IPS DF 6.9 (cell line): ENCODE measurements around the gene PLPPR1.

Experiments
- DNase-seq: peaks from one replicate; pipeline ENCODE4 v3.0.0-alpha.2; 2013; ENCODE audit warnings: low read depth, low spot score
- H3K27ac ChIP-seq: one replicate; pipeline ENCODE4 v1.5.1; 2013; ENCODE audit warnings: low read length, control low read depth
- H3K27me3 ChIP-seq: 2 replicates; pipeline ENCODE4 v1.6.1; 2013; ENCODE audit warnings: mild to moderate bottlenecking, low read length; ENCODE audit not compliant: control insufficient read depth, insufficient read depth
- H3K36me3 ChIP-seq: 2 replicates; pipeline ENCODE4 v1.6.1; 2013; ENCODE audit warnings: low read length; ENCODE audit not compliant: control insufficient read depth, insufficient read depth
- H3K4me1 ChIP-seq: 2 replicates; pipeline ENCODE4 v1.6.1; 2013; ENCODE audit warnings: low read length; ENCODE audit not compliant: control insufficient read depth, insufficient read depth
- H3K4me3 ChIP-seq: 2 replicates; pipeline ENCODE4 v1.5.1; 2013; ENCODE audit warnings: mild to moderate bottlenecking, low read length
- H3K9me3 ChIP-seq: 2 replicates; pipeline ENCODE4 v1.6.1; 2013; ENCODE audit warnings: low read length, inconsistent platforms; ENCODE audit not compliant: control insufficient read depth, insufficient read depth
- WGBS: extraction: QIAGEN DNeasy Blood & Tissue Kit; methylation state at CpG from one replicate; pipeline ENCODE4 v1.1.7; 2013; ENCODE audit warnings: mixed read lengths, missing lambda C conversion rate; ENCODE audit not compliant: insufficient read length, insufficient coverage; 5-methylcytosine and 5-hydroxymethylcytosine counted together

Gene PLPPR1

DNA sequence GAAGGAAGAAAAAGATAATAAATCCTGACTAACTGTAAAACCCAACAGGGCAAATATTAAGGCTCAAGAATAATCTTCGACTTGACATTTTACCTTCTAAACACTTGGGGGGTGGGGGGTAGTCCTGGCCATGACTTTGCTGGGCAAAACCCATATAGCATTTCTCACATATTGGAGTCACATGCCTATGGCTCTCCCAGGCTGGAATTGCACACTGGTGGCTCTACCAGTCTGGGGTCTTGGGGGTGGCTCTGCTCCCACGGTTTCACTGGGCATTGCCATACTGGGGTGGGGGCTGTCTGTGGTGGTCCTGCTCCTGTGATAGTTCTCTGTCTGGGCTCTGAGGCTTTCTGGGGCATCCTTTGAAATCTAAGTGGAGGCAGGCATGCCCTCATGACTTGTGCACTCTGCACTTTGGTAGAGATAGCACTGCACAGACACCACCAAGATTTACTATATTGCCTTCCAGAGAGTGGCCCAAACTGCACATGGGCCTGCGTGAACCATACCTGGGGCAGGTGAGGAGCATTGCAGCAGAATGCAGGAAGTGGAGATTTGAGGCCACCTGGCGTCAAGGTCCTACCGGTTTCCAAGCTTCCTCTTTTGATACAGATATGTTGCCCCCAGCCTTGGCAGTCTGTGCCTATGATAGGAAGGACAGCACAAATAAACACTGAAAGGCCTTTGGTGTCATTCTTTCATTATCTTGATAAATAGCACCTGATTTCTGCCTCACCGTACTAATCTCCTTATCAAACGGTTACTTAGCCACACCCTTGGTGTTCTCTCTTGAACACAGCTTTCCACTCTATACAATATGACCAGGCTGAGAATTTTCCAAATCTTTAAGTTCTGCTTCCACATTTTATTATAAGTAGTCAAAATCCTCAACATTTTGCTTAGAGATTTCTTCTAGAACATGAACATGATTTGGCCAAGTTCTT is 326.5 kb downstream of the PLPPR1 start:
- Histone ChIP-seq H3K9me3 (no peaks in the 10 kb centered on the region), H3K4me1 (no peaks in the 10 kb centered on the region), H3K36me3 (no peaks in the 10 kb centered on the region), H3K27me3 (no peaks in the 10 kb centered on the region), H3K27ac (no peak overlapping the region), H3K4me3 (no peak overlapping the region)
- WGBS = no CpG with 5 or more reads among the region's 7 CpGs
- DNase-seq = no peak

- no peak for DNase-seq
- Histone ChIP-seq H3K4me3 (no peak overlapping the region), H3K4me1 (no peaks in the 10 kb centered on the region), H3K36me3 (no peaks in the 10 kb centered on the region), H3K27ac (no peak overlapping the region), H3K27me3 (no peaks in the 10 kb centered on the region), H3K9me3 (no peaks in the 10 kb centered on the region)
- WGBS = no CpG with 5 or more reads among the region's 1 CpG
Observed at GRCh38 chr9:101356619-101357018, 328.1 kb downstream of the PLPPR1 start.

DNA sequence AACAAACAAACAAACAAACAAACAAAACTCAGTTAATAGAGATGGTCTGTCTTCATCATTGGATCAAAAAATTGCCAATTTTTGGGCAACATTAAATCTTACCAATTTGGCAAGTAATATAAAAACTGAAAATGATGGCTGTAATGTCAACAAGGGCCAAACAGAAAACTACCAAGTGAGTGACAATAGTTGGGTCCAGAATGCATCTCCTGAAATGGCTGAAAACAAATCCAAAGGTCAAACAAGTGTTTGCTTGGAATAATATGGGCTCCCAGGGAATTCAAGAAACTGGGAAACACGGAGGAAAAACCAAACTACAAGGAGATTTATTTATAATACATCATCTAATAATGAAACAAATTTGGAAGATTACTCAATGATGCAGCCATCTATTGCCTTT is 331.2 kb downstream of the PLPPR1 start:
- H3K4me3 ChIP-seq = no peak overlapping the region
- H3K9me3 ChIP-seq = no peaks in the 10 kb centered on the region
- no peak for DNase-seq
- no peaks in the 10 kb centered on the region for H3K36me3 ChIP-seq
- WGBS = no CpG with 5 or more reads among the region's 1 CpG
- no peaks in the 10 kb centered on the region for H3K4me1 ChIP-seq
- no peak overlapping the region for H3K27ac ChIP-seq
- H3K27me3 ChIP-seq = no peaks in the 10 kb centered on the region

DNA sequence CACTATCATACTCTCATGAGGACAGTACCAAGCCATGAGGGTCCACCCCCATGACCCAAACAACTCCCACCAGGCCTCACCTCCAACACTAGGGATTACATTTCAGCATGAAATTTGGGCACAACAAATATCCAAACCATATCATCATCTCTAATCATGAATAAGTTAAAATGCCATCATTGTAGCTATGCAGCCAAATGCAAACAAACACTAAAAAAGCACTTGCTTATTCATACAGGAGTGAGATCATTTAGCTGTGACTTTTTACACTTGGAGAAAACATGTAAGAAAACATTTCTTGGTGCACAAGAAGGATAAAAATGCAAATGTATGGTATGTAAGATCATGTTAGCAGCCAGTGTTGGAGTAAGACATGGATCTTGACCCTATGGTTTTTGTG is 332.1 kb downstream of the PLPPR1 start:
- Histone ChIP-seq H3K4me1 (no peaks in the 10 kb centered on the region), H3K27me3 (no peaks in the 10 kb centered on the region), H3K9me3 (no peaks in the 10 kb centered on the region), H3K36me3 (no peaks in the 10 kb centered on the region), H3K27ac (no peak overlapping the region), H3K4me3 (no peak overlapping the region)
- no peak for DNase-seq

DNA sequence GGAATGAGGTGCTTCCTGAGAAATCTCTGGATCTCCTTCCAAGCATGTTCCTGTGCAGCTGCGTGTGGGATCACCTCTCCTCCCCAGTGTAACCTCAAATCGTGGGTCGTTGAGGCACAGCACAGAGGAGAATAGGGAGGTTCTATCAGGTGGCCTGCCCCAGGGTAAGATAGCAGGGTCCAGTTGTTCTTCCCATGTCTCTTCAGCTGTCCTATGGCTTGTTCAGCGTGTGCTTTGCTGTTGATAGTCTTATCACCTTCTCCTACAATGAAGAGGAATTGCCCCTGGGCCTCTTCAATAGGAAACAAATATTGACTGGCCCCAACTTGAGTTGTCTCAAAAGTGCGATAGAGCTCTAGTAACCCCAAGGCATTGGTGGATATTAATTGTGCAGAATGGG is 333.9 kb downstream of the PLPPR1 start:
- no peaks in the 10 kb centered on the region for H3K4me1 ChIP-seq
- H3K9me3 ChIP-seq = no peaks in the 10 kb centered on the region
- DNase-seq = no peak
- no peak overlapping the region for H3K4me3 ChIP-seq
- no peaks in the 10 kb centered on the region for H3K27me3 ChIP-seq
- no peaks in the 10 kb centered on the region for H3K36me3 ChIP-seq
- no CpG with 5 or more reads among the region's 5 CpGs for WGBS
- no peak overlapping the region for H3K27ac ChIP-seq

GRCh38 chr9:101365181-101365580 is 336.7 kb downstream of the PLPPR1 start:
- Histone ChIP-seq H3K36me3 (no peaks in the 10 kb centered on the region), H3K27ac (no peak overlapping the region), H3K27me3 (no peaks in the 10 kb centered on the region; the same call in 1 of the 2 replicates), H3K4me1 (no peaks in the 10 kb centered on the region), H3K4me3 (no peak overlapping the region), H3K9me3 (no peaks in the 10 kb centered on the region)
- DNase-seq = no peak

- no peak for DNase-seq
- Histone ChIP-seq H3K27ac (no peak overlapping the region), H3K27me3 (no peaks in the 10 kb centered on the region; the same call in 1 of the 2 replicates), H3K4me3 (no peak overlapping the region), H3K4me1 (no peaks in the 10 kb centered on the region), H3K36me3 (no peaks in the 10 kb centered on the region), H3K9me3 (no peaks in the 10 kb centered on the region)
- no CpG with 5 or more reads among the region's 5 CpGs for WGBS
Observed at GRCh38 chr9:101366038-101366756, 337.7 kb downstream of the PLPPR1 start.

- DNase-seq = no peak
- Histone ChIP-seq H3K27ac (no peak overlapping the region), H3K4me1 (no peaks in the 10 kb centered on the region), H3K27me3 (no peaks in the 10 kb centered on the region; the same call in 1 of the 2 replicates), H3K4me3 (no peak overlapping the region), H3K36me3 (no peaks in the 10 kb centered on the region), H3K9me3 (no peaks in the 10 kb centered on the region)
- WGBS = no CpG with 5 or more reads among the region's 3 CpGs
Observed at GRCh38 chr9:101367323-101367722, 338.8 kb downstream of the PLPPR1 start.

- H3K9me3 ChIP-seq = no peaks in the 10 kb centered on the region
- no peak overlapping the region for H3K4me3 ChIP-seq
- WGBS = no CpG with 5 or more reads among the region's 2 CpGs
- no peak for DNase-seq
- H3K4me1 ChIP-seq = no peaks in the 10 kb centered on the region
- no peaks in the 10 kb centered on the region for H3K36me3 ChIP-seq
- H3K27ac ChIP-seq = no peak overlapping the region
- H3K27me3 ChIP-seq = no peaks in the 10 kb centered on the region; the same call in 1 of the 2 replicates
Observed at GRCh38 chr9:101369286-101369685, 340.8 kb downstream of the PLPPR1 start.

DNA sequence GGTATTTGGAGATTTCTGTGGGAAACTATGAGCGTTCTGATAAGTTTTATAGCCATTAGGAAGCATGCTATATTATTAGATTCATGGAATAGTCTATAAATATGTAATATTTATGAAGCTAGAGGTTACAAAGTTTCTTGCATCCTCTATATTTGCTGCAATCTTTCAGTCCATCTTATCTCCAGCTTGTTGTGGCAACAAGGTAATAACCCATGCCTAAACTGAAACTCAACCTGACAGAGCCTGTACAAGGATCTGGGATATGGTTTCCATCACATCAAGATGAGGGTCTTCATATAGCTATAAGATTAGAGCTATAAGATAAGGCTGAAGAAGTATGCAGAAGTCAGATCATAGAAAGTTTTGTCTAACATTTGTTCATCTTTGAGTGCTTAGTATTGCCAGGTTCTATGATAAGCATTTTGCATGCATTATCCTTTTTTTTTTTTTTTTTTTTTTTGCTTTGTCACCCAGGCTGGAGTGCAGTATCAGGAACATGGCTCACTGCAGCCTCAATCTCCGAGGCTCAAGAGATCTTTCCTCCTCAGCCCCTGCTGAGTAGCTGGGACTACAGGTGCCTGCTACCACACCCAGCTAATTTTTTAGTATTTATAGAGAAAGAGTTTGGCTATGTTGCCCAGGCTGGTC is 341.5 kb downstream of the PLPPR1 start:
- no peak for DNase-seq
- Histone ChIP-seq H3K27ac (no peak overlapping the region), H3K4me3 (no peak overlapping the region), H3K36me3 (no peaks in the 10 kb centered on the region), H3K9me3 (no peaks in the 10 kb centered on the region), H3K27me3 (no peaks in the 10 kb centered on the region; the same call in 1 of the 2 replicates), H3K4me1 (no peaks in the 10 kb centered on the region)
- no CpG with 5 or more reads among the region's 2 CpGs for WGBS
